Measurements from ENCODE around the gene DNMT3L. TPM values are rescaled to one million over a fixed set of nuclear protein-coding genes. Genes with fewer than 3 reads are reported as not detected.
"Not testable (repeated sequence)": the region's sequence is repeated elsewhere in the genome, so short reads cannot be mapped to it uniquely, and the experiment has no call there.

The DNMT3L gene
- total RNA-seq, 4 donors from 2014 or later = not detected

GRCh38 chr21:44240842-44241241, 20.9 kb downstream of the DNMT3L start, which contains the start of gene ICOSLG:
ICOSLG (minus strand) TSS chr21:44240943; CDS start chr21:44240817, 126 bp downstream.
- DNase-seq (ENCODE audit: low spot score in 2 of 2); H3K36me3 ChIP-seq; H3K4me3 ChIP-seq; H3K4me1 ChIP-seq; H3K9me3 ChIP-seq; H3K27me3 ChIP-seq; H3K27ac ChIP-seq: not testable (repeated sequence)
- WGBS, 2 donors = no CpG with 5 or more reads among the region's 53 CpGs

GRCh38 chr21:44240353-44240752, 21.3 kb downstream of the DNMT3L start:
- not testable (repeated sequence) for H3K9me3 ChIP-seq; H3K27me3 ChIP-seq; DNase-seq (ENCODE audit: low spot score in 2 of 2); H3K36me3 ChIP-seq; H3K27ac ChIP-seq; H3K4me3 ChIP-seq; H3K4me1 ChIP-seq
- no CpG with 5 or more reads among the region's 46 CpGs for WGBS, 2 donors

- not testable (repeated sequence) for H3K27ac ChIP-seq; DNase-seq (ENCODE audit: low spot score in 2 of 2)
- WGBS, 2 donors = no CpG with 5 or more reads among the region's 22 CpGs
These were observed 32.1 kb downstream of the DNMT3L start for GRCh38 chr21:44229561-44229960.

GRCh38 chr21:44228109-44228508, 33.6 kb downstream of the DNMT3L start:
- H3K4me3 ChIP-seq; H3K27me3 ChIP-seq; DNase-seq (ENCODE audit: low spot score in 2 of 2); H3K4me1 ChIP-seq; H3K36me3 ChIP-seq; H3K9me3 ChIP-seq; H3K27ac ChIP-seq: not testable (repeated sequence)
- WGBS, 2 donors = no CpG with 5 or more reads among the region's 13 CpGs

More at GRCh38 chr21:44229561-44229960, 32.1 kb downstream of the DNMT3L start:
- not testable (repeated sequence) for H3K9me3 ChIP-seq, H3K4me3 ChIP-seq, H3K27me3 ChIP-seq, H3K4me1 ChIP-seq, H3K36me3 ChIP-seq

GRCh38 chr21:44227614-44228013, 34.1 kb downstream of the DNMT3L start:
- WGBS, 2 donors = 85% methylated on average over 4 of the region's 9 CpGs; no CpG with 5 or more reads in 1 of the 2 donors
- H3K9me3 ChIP-seq; DNase-seq (ENCODE audit: low spot score in 2 of 2); H3K27ac ChIP-seq; H3K27me3 ChIP-seq; H3K36me3 ChIP-seq; H3K4me3 ChIP-seq; H3K4me1 ChIP-seq: not testable (repeated sequence)

- H3K4me3 ChIP-seq; DNase-seq (ENCODE audit: low spot score in 2 of 2); H3K27me3 ChIP-seq; H3K36me3 ChIP-seq; H3K4me1 ChIP-seq; H3K9me3 ChIP-seq; H3K27ac ChIP-seq: not testable (repeated sequence)
- WGBS, 2 donors = no CpG with 5 or more reads among the region's 6 CpGs
These were observed 36.1 kb downstream of the DNMT3L start for GRCh38 chr21:44225605-44226004.

GRCh38 chr21:44223334-44223733, 38.4 kb downstream of the DNMT3L start:
- not testable (repeated sequence) for H3K27ac ChIP-seq; H3K27me3 ChIP-seq; H3K36me3 ChIP-seq; H3K4me3 ChIP-seq; H3K4me1 ChIP-seq; DNase-seq (ENCODE audit: low spot score in 2 of 2); H3K9me3 ChIP-seq
- WGBS, 2 donors = no CpG with 5 or more reads among the region's 5 CpGs

- H3K4me3 ChIP-seq; H3K27me3 ChIP-seq; H3K36me3 ChIP-seq; DNase-seq (ENCODE audit: low spot score in 2 of 2); H3K4me1 ChIP-seq; H3K9me3 ChIP-seq; H3K27ac ChIP-seq: not testable (repeated sequence)
- no CpG with 5 or more reads among the region's 18 CpGs for WGBS, 2 donors
These were observed 41.0 kb downstream of the DNMT3L start for GRCh38 chr21:44220674-44221073.

GRCh38 chr21:44218461-44218860, 43.2 kb downstream of the DNMT3L start:
- not testable (repeated sequence) for H3K36me3 ChIP-seq; H3K9me3 ChIP-seq; H3K4me3 ChIP-seq; H3K27me3 ChIP-seq; DNase-seq (ENCODE audit: low spot score in 2 of 2); H3K4me1 ChIP-seq; H3K27ac ChIP-seq
- no CpG with 5 or more reads among the region's 8 CpGs for WGBS, 2 donors

- not testable (repeated sequence) for H3K27ac ChIP-seq; DNase-seq (ENCODE audit: low spot score in 2 of 2); H3K4me1 ChIP-seq; H3K9me3 ChIP-seq; H3K27me3 ChIP-seq; H3K4me3 ChIP-seq; H3K36me3 ChIP-seq
- 95% methylated on average over 2 of the region's 2 CpGs; no CpG with 5 or more reads in 1 of the 2 donors for WGBS, 2 donors
These were observed 49.7 kb downstream of the DNMT3L start for GRCh38 chr21:44211978-44212377.

- not testable (repeated sequence) for H3K4me3 ChIP-seq; H3K9me3 ChIP-seq; DNase-seq (ENCODE audit: low spot score in 2 of 2); H3K36me3 ChIP-seq; H3K4me1 ChIP-seq; H3K27me3 ChIP-seq; H3K27ac ChIP-seq
- 84% methylated on average over 3 of the region's 3 CpGs; no CpG with 5 or more reads in 1 of the 2 donors for WGBS, 2 donors
These were observed 50.1 kb downstream of the DNMT3L start for GRCh38 chr21:44211574-44211973.

GRCh38 chr21:44207860-44208646, 53.6 kb downstream of the DNMT3L start:
- no CpG with 5 or more reads among the region's 15 CpGs for WGBS, 2 donors
- not testable (repeated sequence) for H3K4me1 ChIP-seq; DNase-seq (ENCODE audit: low spot score in 2 of 2); H3K36me3 ChIP-seq; H3K27ac ChIP-seq; H3K27me3 ChIP-seq; H3K4me3 ChIP-seq; H3K9me3 ChIP-seq

- not testable (repeated sequence) for H3K9me3 ChIP-seq; H3K4me3 ChIP-seq; H3K27me3 ChIP-seq; H3K4me1 ChIP-seq; H3K36me3 ChIP-seq; H3K27ac ChIP-seq; DNase-seq (ENCODE audit: low spot score in 2 of 2)
- WGBS, 2 donors = no CpG with 5 or more reads among the region's 33 CpGs
These were observed 54.7 kb downstream of the DNMT3L start for GRCh38 chr21:44206698-44207676.
